GM18519 (cell line): ENCODE data around the gene SOX6.

Experiments used
- ATAC-seq: cut with Tn5 transposase; IDR thresholded peaks from one replicate; pipeline ENCODE4 v1.9.1; 2021; ENCODE audit warnings: mild to moderate bottlenecking, moderate library complexity; ENCODE audit not compliant: unreplicated experiment, low FRiP score

Gene SOX6

GRCh38 chr11:15976433-15977045 is 379.8 kb downstream of the SOX6 start:
- ATAC-seq = no peak

GRCh38 chr11:15975742-15976141 is 380.6 kb downstream of the SOX6 start:
- no peak for ATAC-seq

GRCh38 chr11:15972838-15973237 is 383.5 kb downstream of the SOX6 start:
- ATAC-seq = no peak

- ATAC-seq = no peak
Observed at GRCh38 chr11:15971215-15971546, 385.2 kb downstream of the SOX6 start.

- no peak for ATAC-seq
Observed at GRCh38 chr11:15970506-15971214, 385.7 kb downstream of the SOX6 start.

GRCh38 chr11:15969701-15970329 is 386.5 kb downstream of the SOX6 start:
- peak; percentile 39 for ATAC-seq

- peak; percentile 52 for ATAC-seq
Observed at GRCh38 chr11:15969281-15969680, 387.1 kb downstream of the SOX6 start.

- no peak for ATAC-seq
Observed at GRCh38 chr11:15968461-15969130, 387.8 kb downstream of the SOX6 start.

GRCh38 chr11:15967966-15968365 is 388.4 kb downstream of the SOX6 start:
- no peak for ATAC-seq

- no peak for ATAC-seq
Observed at GRCh38 chr11:15967166-15967565, 389.2 kb downstream of the SOX6 start.

GRCh38 chr11:15965562-15966250 is 390.6 kb downstream of the SOX6 start:
- ATAC-seq = no peak

GRCh38 chr11:15963266-15963665 is 393.1 kb downstream of the SOX6 start:
- no peak for ATAC-seq

GRCh38 chr11:15958910-15959309 is 397.4 kb downstream of the SOX6 start:
- no peak for ATAC-seq

- no peak for ATAC-seq
Observed at GRCh38 chr11:15957234-15957633, 399.1 kb downstream of the SOX6 start.

- ATAC-seq = no peak
Observed at GRCh38 chr11:15956302-15956701, 400.0 kb downstream of the SOX6 start.

- no peak for ATAC-seq
Observed at GRCh38 chr11:15955595-15955994, 400.8 kb downstream of the SOX6 start.

- no peak for ATAC-seq
Observed at GRCh38 chr11:15947681-15948648, 408.4 kb downstream of the SOX6 start.

- no peak for ATAC-seq
Observed at GRCh38 chr11:15945726-15946125, 410.6 kb downstream of the SOX6 start.

- ATAC-seq = no peak
Observed at GRCh38 chr11:15944460-15944859, 411.9 kb downstream of the SOX6 start.
